Measurements from ENCODE around the gene FAM114A2. TPM values are rescaled to one million over a fixed set of nuclear protein-coding genes. Genes with fewer than 3 reads are reported as not detected.

The FAM114A2 gene
- 10 to 100 TPM in 4 of 6 experiments, 1 to 10 TPM in 2; 5.0 to 20.2 (median 15.5) TPM for total RNA-seq
- long read RNA-seq, full-length matches to known transcripts, result 1 of 2 reads
- long read RNA-seq, partial matches to known transcripts, result 1 of 2 reads
- long read RNA-seq, other reads (novel, unspliced or antisense), result 0 of 2 reads

- Histone ChIP-seq H3K4me3 (peak within 1 kb of the TSS; percentile 71 to 77 (median 74)), H3K27me3 (no peaks in the 10 kb centered on the region), H3K9me3 (no peaks in the 10 kb centered on the region), H3K4me1 (peaks cover 0 to 17% (median 8%) of the 10 kb centered on the region in 4 donors), H3K27ac (peak within 1 kb of the TSS; percentile 50 to 87 (median 61)), H3K36me3 (no peaks in the 10 kb centered on the region)
- DNase-seq, result peak; percentile 92 to 95 (median 93)
- WGBS (ENCODE audit: insufficient coverage, low coverage, low lambda C conversion rate, missing lambda C conversion rate), result under 1% methylated on average over 29 of the region's 51 CpGs
- intact Hi-C loops (cut with DNase I), result no loop called here
- TF ChIP-seq POLR2A (IDR thresholded peaks at IDR 0.05), result peak; percentile 85
- no peak for TF ChIP-seq CTCF (IDR thresholded peaks at IDR 0.05)
- peak; percentile 99 to 100 (median 100) for ATAC-seq
Measured at GRCh38 chr5:154038707-154039457, at the start of gene FAM114A2, which contains the start of gene MFAP3. FAM114A2 (minus strand) TSS chr5:154038910; CDS start chr5:154034953, 3,957 bp downstream. MFAP3 (plus strand) TSS chr5:154038967; CDS start chr5:154049723, 10,756 bp downstream.

- WGBS (ENCODE audit: insufficient coverage, low coverage, low lambda C conversion rate, missing lambda C conversion rate), result 11% methylated on average over 2 of the region's 2 CpGs
- DNase-seq (no peak), ATAC-seq (no peak)
- Histone ChIP-seq H3K36me3 (no peaks in the 10 kb centered on the region), H3K27me3 (no peaks in the 10 kb centered on the region), H3K4me1 (no peaks in the 10 kb centered on the region), H3K4me3 (no peak overlapping the region), H3K27ac (no peak overlapping the region), H3K9me3 (no peaks in the 10 kb centered on the region)
- TF ChIP-seq POLR2A (IDR thresholded peaks at IDR 0.05) (no peak), CTCF (IDR thresholded peaks at IDR 0.05) (no peak)
- intact Hi-C loops (cut with DNase I), result loop anchor here in 1 of 2 donors (10.0 kb wide), 1 partner anchor 98 kb away; no protein-coding TSS in a partner anchor
Measured at GRCh38 chr5:154087260-154087659, 48.5 kb upstream of the FAM114A2 start.

- Histone ChIP-seq H3K36me3 (no peaks in the 10 kb centered on the region), H3K4me1 (no peaks in the 10 kb centered on the region), H3K27me3 (no peaks in the 10 kb centered on the region), H3K9me3 (no peaks in the 10 kb centered on the region), H3K27ac (no peak overlapping the region), H3K4me3 (no peak overlapping the region)
- intact Hi-C loops (cut with DNase I), result loop anchor here in 1 of 2 donors (10.0 kb wide), 1 partner anchor 98 kb away; no protein-coding TSS in a partner anchor
- TF ChIP-seq CTCF (IDR thresholded peaks at IDR 0.05) (no peak), POLR2A (IDR thresholded peaks at IDR 0.05) (no peak)
- no peak for ATAC-seq
- WGBS (ENCODE audit: insufficient coverage, low coverage, low lambda C conversion rate, missing lambda C conversion rate), result 73% methylated on average over 4 of the region's 4 CpGs
- no peak for DNase-seq
Measured at GRCh38 chr5:154086641-154087040, 47.9 kb upstream of the FAM114A2 start.

- no peak for TF ChIP-seq CTCF (IDR thresholded peaks at IDR 0.05)
- no peak for TF ChIP-seq POLR2A (IDR thresholded peaks at IDR 0.05)
- no peaks in the 10 kb centered on the region for H3K4me1 ChIP-seq
- H3K27ac ChIP-seq, result no peak overlapping the region
- no peak overlapping the region for H3K4me3 ChIP-seq
- ATAC-seq (no peak), DNase-seq (no peak)
- H3K9me3 ChIP-seq, result no peaks in the 10 kb centered on the region
- intact Hi-C loops (cut with DNase I), result loop anchor here in 1 of 2 donors (10.0 kb wide), 1 partner anchor 99 kb away; no protein-coding TSS in a partner anchor
- no peaks in the 10 kb centered on the region for H3K36me3 ChIP-seq
- H3K27me3 ChIP-seq, result no peaks in the 10 kb centered on the region
- 53% methylated on average over 3 of the region's 3 CpGs for WGBS (ENCODE audit: insufficient coverage, low coverage, low lambda C conversion rate, missing lambda C conversion rate)
Measured at GRCh38 chr5:154086146-154086545, 47.4 kb upstream of the FAM114A2 start.

All from right lobe of liver (tissue), 6 donors.